Renal cortical epithelial cell (primary cell): ENCODE results near the gene IQSEC1. TPM values are rescaled to one million over a fixed set of nuclear protein-coding genes. Genes with fewer than 3 reads are reported as not detected.

ENCODE experiments used
- DNase-seq: peaks from one replicate; pipeline ENCODE4 v3.0.0-alpha.2; 2011; ENCODE audit warnings: low read depth
- total RNA-seq: library from RNA; depleted of rRNA; stranded (reverse); fragments of >200 nt; gene quantifications from 2 replicates; pipeline ENCODE4 v1.2.3, GENCODE V29; 2014

Gene IQSEC1
- 5.9 and 23.8 TPM in 2 replicates for total RNA-seq

- no peak for DNase-seq
Measured at GRCh38 chr3:13073326-13074005, at the start of gene IQSEC1. Gene IQSEC1, minus strand, starts transcription at chr3:13073429. Its CDS starts 415 bp downstream, at chr3:13073014.

GRCh38 chr3:13122081-13123012, 49.1 kb upstream of the IQSEC1 start:
- DNase-seq, result no peak

- no peak for DNase-seq
Measured at GRCh38 chr3:13121553-13122001, 48.3 kb upstream of the IQSEC1 start.

- no peak for DNase-seq
Measured at GRCh38 chr3:13120928-13121552, 47.8 kb upstream of the IQSEC1 start.

GRCh38 chr3:13120289-13120927, 47.2 kb upstream of the IQSEC1 start:
- no peak for DNase-seq

- DNase-seq, result no peak
Measured at GRCh38 chr3:13119471-13120220, 46.4 kb upstream of the IQSEC1 start.

- no peak for DNase-seq
Measured at GRCh38 chr3:13116426-13116825, 43.2 kb upstream of the IQSEC1 start.

GRCh38 chr3:13115991-13116390, 42.8 kb upstream of the IQSEC1 start:
- DNase-seq, result no peak

GRCh38 chr3:13115576-13115910, 42.3 kb upstream of the IQSEC1 start:
- DNase-seq, result no peak

GRCh38 chr3:13114811-13115575, 41.8 kb upstream of the IQSEC1 start:
- no peak for DNase-seq

- no peak for DNase-seq
Measured at GRCh38 chr3:13113346-13114330, 40.4 kb upstream of the IQSEC1 start.

- no peak for DNase-seq
Measured at GRCh38 chr3:13112521-13113345, 39.5 kb upstream of the IQSEC1 start.

- DNase-seq, result no peak
Measured at GRCh38 chr3:13111873-13112520, 38.8 kb upstream of the IQSEC1 start.

- DNase-seq, result peak; percentile 42
Measured at GRCh38 chr3:13111173-13111872, 38.1 kb upstream of the IQSEC1 start.

- peak; percentile 91 for DNase-seq
Measured at GRCh38 chr3:13110678-13111116, 37.5 kb upstream of the IQSEC1 start.

- DNase-seq, result no peak
Measured at GRCh38 chr3:13109516-13109915, 36.3 kb upstream of the IQSEC1 start.

- DNase-seq, result no peak
Measured at GRCh38 chr3:13108861-13109260, 35.6 kb upstream of the IQSEC1 start.
